Measurements from ENCODE around the gene HOXA4. TPM values are rescaled to one million over a fixed set of nuclear protein-coding genes. Genes with fewer than 3 reads are reported as not detected.

Gene HOXA4
- total RNA-seq, 2 experiments from 2014 or later, result not detected

DNA sequence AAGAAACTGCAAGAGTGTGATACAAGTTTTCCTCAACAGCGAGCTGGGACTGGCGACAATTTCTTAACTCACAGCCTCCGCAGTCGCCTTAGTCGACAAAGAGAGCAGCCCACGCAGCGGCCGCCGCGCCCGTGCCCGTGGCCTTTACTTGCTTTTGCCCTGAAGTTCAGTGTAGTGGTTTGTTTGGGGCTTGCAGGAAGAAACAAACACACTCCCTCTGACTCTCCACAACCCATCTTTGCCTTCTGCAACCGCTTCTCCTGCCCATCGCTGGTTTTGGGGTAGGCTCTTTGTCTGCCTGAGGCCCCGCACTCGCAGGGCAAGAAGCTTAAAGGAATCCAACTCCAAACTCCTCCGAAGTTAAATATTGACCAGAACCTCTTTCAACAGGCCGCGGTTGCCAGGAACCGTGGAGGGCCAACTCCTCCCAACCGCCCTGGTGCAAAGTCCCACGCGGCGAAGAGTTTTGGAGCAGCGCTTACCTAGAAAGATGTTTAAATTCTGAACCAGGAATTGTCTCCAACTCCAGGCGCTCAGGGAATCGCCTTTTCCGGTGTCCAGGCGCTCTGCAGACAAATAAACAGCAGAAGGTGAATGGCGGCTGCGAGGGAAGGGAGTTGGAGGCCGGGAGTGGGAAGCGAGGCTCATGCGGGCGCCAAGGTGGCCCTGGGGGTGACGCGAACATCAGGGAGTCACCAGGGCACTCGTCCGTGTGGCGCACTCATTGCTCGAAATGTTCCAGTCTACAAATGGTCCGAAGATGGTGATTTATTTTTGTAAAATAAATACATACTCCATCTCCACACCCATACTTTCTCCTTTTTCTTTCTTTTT is 8.3 kb downstream of the HOXA4 start:
- H3K27me3 Mint-ChIP-seq (ENCODE audit: low read depth), result peaks cover 14% of the 10 kb centered on the region
- no peaks in the 10 kb centered on the region for H3K9me3 Mint-ChIP-seq (ENCODE audit: insufficient read depth)
- H3K4me3 Mint-ChIP-seq, result no peak overlapping the region
- H3K36me3 Mint-ChIP-seq (ENCODE audit: low read depth), result no peaks in the 10 kb centered on the region
- CTCF ChIA-PET, result no interaction called here
- POLR2A ChIA-PET, result interaction anchor here (1.3 kb wide), 1 partner anchor 8 kb away, joined by 3 read pairs; the partner anchor contains the start of gene HOXA4
- ATAC-seq (no peak), DNase-seq (no peak)
- no peak overlapping the region for H3K27ac Mint-ChIP-seq
- H3K4me1 Mint-ChIP-seq (ENCODE audit: low read depth), result peaks cover 2% of the 10 kb centered on the region

DNA sequence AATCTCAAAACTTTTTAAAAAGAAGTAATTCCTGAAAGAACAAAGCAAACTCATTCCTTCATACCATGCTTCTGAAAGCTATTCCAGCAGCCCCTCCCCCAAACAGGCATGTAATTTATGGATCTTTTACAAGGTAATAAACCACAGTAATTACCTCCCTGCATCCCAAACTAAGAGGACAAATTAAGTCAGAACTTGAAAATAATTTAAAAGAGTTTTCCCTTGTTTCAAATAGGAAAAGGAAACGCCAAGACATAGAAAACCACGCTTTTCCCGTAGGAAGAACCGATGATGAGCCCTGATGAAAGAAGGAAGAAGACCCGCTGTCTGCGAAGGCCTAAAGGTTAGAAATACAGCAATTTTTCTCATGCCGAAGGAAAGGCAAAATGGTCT is 8.9 kb downstream of the HOXA4 start:
- H3K9me3 Mint-ChIP-seq (ENCODE audit: insufficient read depth), result no peaks in the 10 kb centered on the region
- CTCF ChIA-PET, result no interaction called here
- no peak overlapping the region for H3K4me3 Mint-ChIP-seq
- ATAC-seq (no peak), DNase-seq (no peak)
- peaks cover 10% of the 10 kb centered on the region for H3K27me3 Mint-ChIP-seq (ENCODE audit: low read depth)
- no peak overlapping the region for H3K27ac Mint-ChIP-seq
- H3K4me1 Mint-ChIP-seq (ENCODE audit: low read depth), result peaks cover 2% of the 10 kb centered on the region
- no peaks in the 10 kb centered on the region for H3K36me3 Mint-ChIP-seq (ENCODE audit: low read depth)
- POLR2A ChIA-PET, result interaction anchor here (1.3 kb wide), 1 partner anchor 9 kb away, joined by 3 read pairs; the partner anchor contains the start of gene HOXA4

DNA sequence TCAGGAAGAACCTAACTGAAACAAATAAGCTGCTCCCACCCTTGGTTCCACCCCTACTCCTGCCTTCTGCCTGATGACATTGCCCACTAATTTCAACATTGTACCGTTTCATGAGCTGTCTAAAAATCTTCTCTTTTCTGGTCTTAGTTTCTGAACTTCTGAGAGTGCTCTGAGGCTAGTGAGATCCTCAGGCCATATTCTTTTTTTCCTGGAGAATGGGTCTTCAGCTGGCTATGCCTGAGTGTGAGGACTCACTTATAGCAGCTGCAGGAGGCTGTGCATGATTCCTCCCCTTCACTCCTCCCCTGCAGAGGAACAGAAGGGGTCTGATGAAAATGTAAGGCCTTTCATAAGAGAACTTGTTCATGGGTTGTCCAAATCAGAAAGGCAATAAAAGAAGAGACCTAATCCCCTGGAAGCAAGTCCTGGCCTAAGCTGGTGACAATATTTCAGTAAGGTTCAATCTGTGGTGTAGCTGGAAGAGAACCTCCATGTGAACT is 11.1 kb downstream of the HOXA4 start:
- CTCF ChIA-PET, result interaction anchor here (0.7 kb wide), 1 partner anchor 10 kb away, joined by 3 read pairs; no protein-coding TSS in a partner anchor
- Mint-ChIP-seq H3K9me3 (ENCODE audit: insufficient read depth) (no peaks in the 10 kb centered on the region), H3K36me3 (ENCODE audit: low read depth) (no peaks in the 10 kb centered on the region), H3K4me1 (ENCODE audit: low read depth) (peaks cover 2% of the 10 kb centered on the region), H3K27me3 (ENCODE audit: low read depth) (no peaks in the 10 kb centered on the region), H3K4me3 (no peak overlapping the region), H3K27ac (no peak overlapping the region)
- DNase-seq (no peak), ATAC-seq (no peak)
- POLR2A ChIA-PET, result interaction anchor here (0.8 kb wide), 1 partner anchor 352 kb away, joined by 3 read pairs; no protein-coding TSS in a partner anchor

DNA sequence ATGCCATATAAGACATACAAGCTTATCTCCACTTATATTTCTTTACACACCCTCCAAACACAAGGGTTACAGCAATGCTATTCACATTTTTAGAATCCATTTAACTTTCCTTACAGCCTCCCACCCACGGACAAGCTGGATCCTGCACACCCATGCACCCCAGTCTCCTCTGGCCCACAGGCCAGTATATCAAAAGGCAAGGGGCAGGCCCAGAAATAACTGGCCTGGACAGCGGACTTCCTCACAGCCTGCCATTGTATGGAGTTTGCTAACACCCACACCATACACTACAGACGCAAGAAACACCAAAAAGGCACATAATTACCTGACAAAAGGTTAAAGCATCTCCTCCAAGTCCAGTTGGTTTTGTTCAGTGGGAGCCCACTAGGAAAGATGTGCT is 12.0 kb downstream of the HOXA4 start:
- Mint-ChIP-seq H3K27ac (no peak overlapping the region), H3K36me3 (ENCODE audit: low read depth) (no peaks in the 10 kb centered on the region), H3K4me1 (ENCODE audit: low read depth) (peaks cover 2% of the 10 kb centered on the region), H3K27me3 (ENCODE audit: low read depth) (no peaks in the 10 kb centered on the region), H3K9me3 (ENCODE audit: insufficient read depth) (no peaks in the 10 kb centered on the region), H3K4me3 (no peak overlapping the region)
- ATAC-seq, result no peak
- DNase-seq, result no peak
- CTCF ChIA-PET, result no interaction called here
- POLR2A ChIA-PET, result no interaction called here

DNA sequence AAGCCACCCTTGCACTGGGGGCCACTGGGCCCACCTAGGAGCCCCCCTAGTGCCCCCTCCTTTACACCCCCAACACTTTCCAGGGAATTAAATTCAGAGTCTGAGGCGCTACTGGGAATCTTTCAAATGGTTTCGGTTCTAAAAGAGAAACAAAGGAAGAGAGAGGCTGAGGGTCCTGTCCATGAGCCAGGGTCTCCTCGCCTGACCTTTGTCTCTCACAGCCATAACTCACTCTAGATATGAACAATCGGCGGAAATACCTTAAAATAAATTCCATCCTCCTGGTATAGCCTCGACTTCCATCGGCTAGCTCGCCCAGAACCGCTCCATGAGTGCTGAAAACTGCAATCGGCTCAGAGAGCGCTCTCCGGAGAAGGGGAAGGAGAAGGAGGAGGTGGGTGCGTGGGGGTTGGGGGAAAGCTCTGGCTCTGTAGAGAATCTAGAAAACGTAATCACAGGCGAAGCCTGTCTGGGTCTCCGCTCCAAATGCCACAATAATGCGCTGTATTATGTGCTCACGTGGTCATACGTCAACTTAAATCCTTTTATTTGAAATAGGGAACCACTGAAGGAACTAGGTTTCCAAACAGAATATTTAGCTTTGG is 12.6 kb downstream of the HOXA4 start:
- no peak overlapping the region for H3K27ac Mint-ChIP-seq
- H3K27me3 Mint-ChIP-seq (ENCODE audit: low read depth), result no peaks in the 10 kb centered on the region
- peaks cover 2% of the 10 kb centered on the region for H3K4me1 Mint-ChIP-seq (ENCODE audit: low read depth)
- no peak for ATAC-seq
- ChIA-PET POLR2A (no interaction called here), CTCF (no interaction called here)
- no peak for DNase-seq
- H3K4me3 Mint-ChIP-seq, result no peak overlapping the region
- H3K9me3 Mint-ChIP-seq (ENCODE audit: insufficient read depth), result no peaks in the 10 kb centered on the region
- no peaks in the 10 kb centered on the region for H3K36me3 Mint-ChIP-seq (ENCODE audit: low read depth)

DNA sequence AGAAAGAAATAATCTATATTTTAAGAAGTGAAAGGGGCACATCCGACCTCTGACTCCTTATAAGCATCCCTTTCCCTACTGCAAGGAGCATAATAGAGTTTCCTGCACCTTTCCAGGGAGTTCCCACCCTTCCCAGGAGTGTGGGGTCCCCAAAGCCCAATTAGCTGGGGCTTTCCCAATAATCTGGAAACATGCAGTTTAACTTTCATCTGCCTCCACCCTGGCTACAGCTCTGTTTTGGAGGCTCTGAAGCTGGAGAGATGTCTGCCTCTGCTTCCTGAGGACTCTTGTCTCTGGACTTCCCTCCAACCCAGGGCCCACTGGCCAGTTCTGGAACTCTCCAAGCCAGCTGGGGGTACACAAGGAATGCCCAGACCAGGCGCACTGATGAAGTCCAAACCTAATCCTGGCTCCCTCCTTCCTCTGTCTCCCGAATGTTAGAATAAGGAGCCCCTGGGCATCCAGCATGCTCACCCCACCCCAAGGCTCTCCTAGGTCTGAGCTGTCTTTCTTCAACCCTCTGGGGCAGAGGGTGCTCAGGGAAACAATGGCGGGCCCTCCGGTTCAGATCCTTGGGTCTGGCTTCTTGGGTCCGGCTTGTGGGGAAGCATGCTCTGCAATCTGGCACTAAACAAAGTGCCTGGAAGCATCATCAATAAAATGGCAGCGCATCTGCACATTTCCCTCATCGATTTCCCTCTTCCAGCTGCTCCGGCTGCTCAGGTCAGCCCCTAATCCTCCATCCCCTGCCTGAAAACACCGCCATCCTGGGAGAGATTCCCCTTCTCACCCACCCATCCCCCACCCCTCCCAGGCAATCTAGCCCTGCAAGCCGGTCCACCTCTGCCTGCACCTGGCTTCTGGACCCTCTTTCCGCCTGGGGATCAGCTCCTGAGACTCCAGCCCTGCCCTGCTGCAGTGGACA is 13.3 kb downstream of the HOXA4 start:
- no peaks in the 10 kb centered on the region for H3K4me1 Mint-ChIP-seq (ENCODE audit: low read depth)
- no peaks in the 10 kb centered on the region for H3K9me3 Mint-ChIP-seq (ENCODE audit: insufficient read depth)
- no peak overlapping the region for H3K4me3 Mint-ChIP-seq
- no peak for DNase-seq
- ChIA-PET POLR2A (interaction anchor here (0.6 kb wide), 1 partner anchor 36 kb away, joined by 3 read pairs; no protein-coding TSS in a partner anchor), CTCF (no interaction called here)
- no peaks in the 10 kb centered on the region for H3K36me3 Mint-ChIP-seq (ENCODE audit: low read depth)
- H3K27me3 Mint-ChIP-seq (ENCODE audit: low read depth), result no peaks in the 10 kb centered on the region
- no peak for ATAC-seq
- no peak overlapping the region for H3K27ac Mint-ChIP-seq

DNA sequence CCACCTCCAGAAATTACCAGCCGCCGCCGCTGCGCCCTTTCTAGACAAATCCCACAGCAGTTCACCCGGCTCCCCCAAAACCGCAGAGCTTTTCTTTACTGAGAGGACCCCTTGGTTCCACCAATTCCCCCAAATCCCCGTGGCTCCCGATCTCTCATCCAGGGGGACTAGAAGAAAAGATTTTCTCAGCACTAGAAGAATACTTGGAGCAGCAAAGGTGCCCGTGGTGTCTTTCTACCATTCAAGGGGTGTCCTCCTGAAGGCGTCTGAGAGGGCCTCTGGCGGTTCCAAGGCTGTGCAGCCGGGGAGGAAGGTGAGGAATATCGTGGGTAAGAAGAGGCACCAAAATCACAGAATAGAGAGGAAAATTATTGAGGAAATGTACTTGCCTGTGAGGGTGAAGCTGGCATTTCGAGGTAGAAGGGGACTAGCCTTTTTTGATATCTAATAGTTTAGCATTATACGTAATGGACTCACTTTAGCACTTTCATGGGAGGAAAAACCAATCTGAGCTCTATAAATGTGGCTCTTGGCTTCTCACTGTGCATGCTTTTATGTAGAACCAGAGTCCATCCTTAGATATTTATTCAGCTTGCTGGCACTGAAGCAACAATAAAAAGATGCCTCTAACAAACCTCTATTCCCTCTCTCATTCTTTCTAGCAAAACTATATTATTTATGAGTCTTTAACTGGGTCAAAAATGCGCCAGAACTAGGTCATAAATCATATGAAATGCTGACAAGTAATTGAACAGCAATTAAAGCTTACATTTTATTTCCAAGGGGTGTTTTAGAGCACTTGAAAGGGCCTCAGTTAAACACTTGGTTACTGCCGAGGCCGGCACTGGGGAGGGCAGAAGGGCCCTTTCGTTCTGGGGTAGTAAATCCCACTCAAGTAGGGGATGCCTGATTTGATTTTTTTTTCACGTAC is 14.3 kb downstream of the HOXA4 start:
- POLR2A ChIA-PET, result interaction anchor here (0.6 kb wide), 1 partner anchor 35 kb away, joined by 3 read pairs; no protein-coding TSS in a partner anchor
- CTCF ChIA-PET, result no interaction called here
- ATAC-seq, result no peak

DNA sequence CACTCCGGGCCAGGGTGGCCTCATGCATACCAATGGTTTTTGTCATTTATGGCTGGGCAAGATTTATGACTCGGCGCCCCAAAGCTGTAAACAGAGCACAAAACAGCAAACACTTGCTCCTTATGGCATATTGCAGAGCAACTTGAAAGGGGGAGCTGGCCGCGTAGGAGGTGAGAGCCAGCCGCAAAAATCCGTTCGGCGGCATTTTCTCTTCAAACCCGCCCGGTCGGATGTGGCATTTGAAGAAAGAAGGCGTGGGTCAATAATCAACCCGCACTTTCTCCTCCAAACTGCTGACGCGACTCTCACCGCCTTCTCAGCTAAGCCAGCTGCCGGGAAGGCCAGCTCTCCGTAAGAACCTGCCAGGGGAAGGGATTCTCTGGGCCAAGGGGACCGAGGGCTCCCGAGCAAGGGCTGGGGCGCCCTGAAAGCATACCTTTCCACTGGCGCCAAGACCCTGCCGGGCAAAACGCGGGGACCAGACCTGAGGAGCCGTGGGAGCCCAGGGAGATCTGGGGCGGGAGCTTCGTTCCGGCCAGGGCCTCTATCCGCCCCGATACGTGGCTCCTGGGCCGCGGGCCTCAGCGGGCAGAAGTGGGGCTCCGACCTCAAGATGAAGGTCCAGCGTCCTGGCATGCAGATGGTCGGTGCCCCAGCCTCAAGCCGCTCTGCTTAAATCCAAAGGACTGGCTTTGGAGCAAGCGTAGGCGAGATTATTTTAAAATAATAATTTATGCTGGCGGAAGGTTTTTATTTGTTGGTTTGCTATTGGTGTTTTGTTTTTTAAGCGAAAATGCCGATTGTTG is 15.1 kb downstream of the HOXA4 start:
- Mint-ChIP-seq H3K4me3 (no peak overlapping the region), H3K4me1 (ENCODE audit: low read depth) (no peaks in the 10 kb centered on the region), H3K36me3 (ENCODE audit: low read depth) (no peaks in the 10 kb centered on the region), H3K9me3 (ENCODE audit: insufficient read depth) (no peaks in the 10 kb centered on the region), H3K27me3 (ENCODE audit: low read depth) (no peaks in the 10 kb centered on the region), H3K27ac (no peak overlapping the region)
- ChIA-PET CTCF (no interaction called here), POLR2A (no interaction called here)
- DNase-seq (no peak), ATAC-seq (no peak)

More for the DNA sequence above, 14.3 kb downstream of the HOXA4 start:
- Mint-ChIP-seq H3K27me3 (ENCODE audit: low read depth) (no peaks in the 10 kb centered on the region), H3K4me3 (no peak overlapping the region), H3K36me3 (ENCODE audit: low read depth) (no peaks in the 10 kb centered on the region), H3K27ac (no peak overlapping the region), H3K4me1 (ENCODE audit: low read depth) (no peaks in the 10 kb centered on the region), H3K9me3 (ENCODE audit: insufficient read depth) (no peaks in the 10 kb centered on the region)
- DNase-seq, result no peak

DNA sequence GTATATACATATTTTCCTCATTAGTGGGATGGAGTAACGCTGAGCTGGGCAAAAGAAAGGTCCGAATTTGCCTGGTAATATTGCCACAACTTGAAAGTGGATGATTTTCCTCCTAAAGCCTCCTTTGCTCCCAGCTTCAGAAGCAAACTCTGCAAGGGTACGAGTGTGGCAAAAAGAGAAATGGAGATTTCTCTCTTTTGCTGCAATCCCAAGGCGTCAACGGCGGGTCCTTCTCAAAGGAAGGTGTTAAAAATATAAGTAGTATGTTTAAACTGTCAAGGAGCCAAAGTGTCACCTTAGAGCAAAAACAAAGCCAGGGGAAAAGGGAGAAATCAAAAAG is 15.7 kb downstream of the HOXA4 start:
- Mint-ChIP-seq H3K9me3 (ENCODE audit: insufficient read depth) (no peaks in the 10 kb centered on the region), H3K4me1 (ENCODE audit: low read depth) (no peaks in the 10 kb centered on the region), H3K27me3 (ENCODE audit: low read depth) (no peaks in the 10 kb centered on the region), H3K27ac (no peak overlapping the region), H3K4me3 (no peak overlapping the region), H3K36me3 (ENCODE audit: low read depth) (no peaks in the 10 kb centered on the region)
- ChIA-PET CTCF (no interaction called here), POLR2A (no interaction called here)
- ATAC-seq (no peak), DNase-seq (no peak)

DNA sequence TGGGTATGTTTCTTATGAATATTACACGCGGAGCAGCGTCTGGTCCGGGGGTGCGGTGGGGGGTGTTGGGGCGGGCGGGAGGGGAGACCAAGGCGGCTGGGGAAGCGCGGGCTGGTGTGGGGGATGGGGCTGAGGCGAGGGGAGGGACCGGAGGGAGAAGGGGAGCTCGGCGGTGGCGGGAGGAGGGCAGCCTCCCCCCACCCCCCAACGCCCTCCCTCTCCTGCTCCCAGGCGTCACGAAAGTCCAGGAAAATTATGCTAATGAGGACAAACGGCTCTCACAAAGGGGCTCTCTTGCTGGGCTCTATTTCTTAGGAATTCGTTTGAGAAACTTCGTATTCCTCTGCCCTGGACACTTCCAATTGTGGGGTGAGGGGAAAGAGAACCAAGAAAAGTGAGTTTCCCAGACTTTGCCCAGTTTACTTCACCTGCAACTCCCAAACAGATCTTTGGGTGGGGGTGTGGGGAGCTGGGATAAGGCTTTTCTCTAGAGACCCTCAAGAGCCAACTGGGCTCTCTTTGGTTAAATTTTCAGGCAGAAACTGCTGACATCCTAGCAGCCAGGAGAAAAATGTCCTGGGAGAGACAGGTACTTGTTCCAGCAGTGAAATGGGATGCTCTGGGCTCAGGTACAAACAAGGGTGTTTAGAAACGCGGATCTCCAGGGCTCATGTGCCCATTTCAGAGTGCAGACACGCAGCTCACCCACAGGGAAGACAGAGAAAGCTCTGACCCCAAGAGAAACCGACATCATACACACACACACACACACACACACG is 16.4 kb downstream of the HOXA4 start:
- ChIA-PET POLR2A (no interaction called here), CTCF (no interaction called here)
- DNase-seq (no peak), ATAC-seq (no peak)
- no peak overlapping the region for H3K27ac Mint-ChIP-seq
- no peaks in the 10 kb centered on the region for H3K27me3 Mint-ChIP-seq (ENCODE audit: low read depth)
- no peak overlapping the region for H3K4me3 Mint-ChIP-seq
- H3K4me1 Mint-ChIP-seq (ENCODE audit: low read depth), result no peaks in the 10 kb centered on the region
- no peaks in the 10 kb centered on the region for H3K9me3 Mint-ChIP-seq (ENCODE audit: insufficient read depth)
- no peaks in the 10 kb centered on the region for H3K36me3 Mint-ChIP-seq (ENCODE audit: low read depth)
